Prostate gland (tissue), 2 donors: Measurements from ENCODE around the gene WWTR1. TPM values are rescaled to one million over a fixed set of nuclear protein-coding genes. Genes with fewer than 3 reads are reported as not detected.
A peak's percentile ranks its signal among the peaks of the same experiment; 100 is the strongest.

Experiments used
- DNase-seq: peaks from one replicate; pipeline ENCODE4 v3.0.0-alpha.2; 2019; ENCODE audit warnings: low spot score
- H3K27ac ChIP-seq, 2 donors: fragments of 200-600 bp; sonication (generic); 2 replicates each; pipeline ENCODE4 v1.5.1; 2017 to 2019
- H3K27me3 ChIP-seq: fragments of 200-600 bp; sonication (generic); replicated peaks from 2 replicates; pipeline ENCODE4 v1.5.1; 2019; ENCODE audit not compliant: insufficient read depth
- H3K36me3 ChIP-seq, 2 donors: fragments of 200-600 bp; sonication (generic); 1 replicate in 1 of 2; 2 replicates in 1 of 2; pipeline versions ENCODE4 v1.5.1 to v1.8.1; 2017 to 2019
- H3K4me1 ChIP-seq: fragments of 200-600 bp; sonication (generic); replicated peaks from 2 replicates; pipeline ENCODE4 v1.5.1; 2019
- H3K4me3 ChIP-seq, 2 donors: fragments of 200-600 bp; sonication (generic); 2 replicates each; pipeline ENCODE4 v1.5.1; 2017 to 2019
- H3K9me3 ChIP-seq: fragments of 200-600 bp; sonication (generic); 2 replicates; pipeline ENCODE4 v1.5.1; 2017
- POLR2A ChIP-seq: fragments of 450-650 bp; IDR thresholded peaks from one replicate; pipeline ENCODE4 v1.6.1; 2016; ENCODE audit warnings: antibody characterized with exemption, mild to moderate bottlenecking
- POLR2AphosphoS5 ChIP-seq: sonication (generic); formaldehyde crosslinking; IDR thresholded peaks from one replicate; pipeline ENCODE4 v1.6.1; 2017; ENCODE audit warnings: antibody characterized with exemption
- WGBS: methylation state at CpG from one replicate; pipeline ENCODE4 v1.1.5; 2018; 5-methylcytosine and 5-hydroxymethylcytosine counted together
- intact Hi-C: fragments of 100-400 bp; cut with DNase I; formaldehyde crosslinking; loops from one replicate; pipeline ENCODE4 v1.14.2; 2022
- total RNA-seq, 2 donors: library from RNA; depleted of rRNA; stranded (reverse); fragments of >200 nt; gene quantifications; one replicate each; pipeline ENCODE4 v1.1.0, GENCODE V29; 2016
- TF ChIP-seq, protein P1 (sequence below), 4 experiments: fragments of 200-600 bp in 2 of 4; fragments of 450-650 bp in 2 of 4; sonication (generic) in 2 of 4; IDR thresholded peaks; 1 replicate in 3 of 4; 2 replicates in 1 of 4; pipeline ENCODE4 v1.5.1; 2016 to 2019; ENCODE audit warnings: antibody characterized with exemption in 4 of 4, mild to moderate bottlenecking in 2 of 4, moderate library complexity in 2 of 4

WWTR1 gene
- total RNA-seq, 2 donors from 2014 or later: 47.5 to 79.4 TPM

- TF ChIP-seq POLR2A (no peak), POLR2AphosphoS5 (peak; percentile 28)
- TF ChIP-seq, protein P1, sequence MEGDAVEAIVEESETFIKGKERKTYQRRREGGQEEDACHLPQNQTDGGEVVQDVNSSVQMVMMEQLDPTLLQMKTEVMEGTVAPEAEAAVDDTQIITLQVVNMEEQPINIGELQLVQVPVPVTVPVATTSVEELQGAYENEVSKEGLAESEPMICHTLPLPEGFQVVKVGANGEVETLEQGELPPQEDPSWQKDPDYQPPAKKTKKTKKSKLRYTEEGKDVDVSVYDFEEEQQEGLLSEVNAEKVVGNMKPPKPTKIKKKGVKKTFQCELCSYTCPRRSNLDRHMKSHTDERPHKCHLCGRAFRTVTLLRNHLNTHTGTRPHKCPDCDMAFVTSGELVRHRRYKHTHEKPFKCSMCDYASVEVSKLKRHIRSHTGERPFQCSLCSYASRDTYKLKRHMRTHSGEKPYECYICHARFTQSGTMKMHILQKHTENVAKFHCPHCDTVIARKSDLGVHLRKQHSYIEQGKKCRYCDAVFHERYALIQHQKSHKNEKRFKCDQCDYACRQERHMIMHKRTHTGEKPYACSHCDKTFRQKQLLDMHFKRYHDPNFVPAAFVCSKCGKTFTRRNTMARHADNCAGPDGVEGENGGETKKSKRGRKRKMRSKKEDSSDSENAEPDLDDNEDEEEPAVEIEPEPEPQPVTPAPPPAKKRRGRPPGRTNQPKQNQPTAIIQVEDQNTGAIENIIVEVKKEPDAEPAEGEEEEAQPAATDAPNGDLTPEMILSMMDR (IDR thresholded peaks at IDR 0.05): peak; percentile 45 to 84 (median 78)
- no peak overlapping the region for H3K4me3 ChIP-seq
- intact Hi-C loops: loop anchor here (1.0 kb wide), 1 partner anchor 205 kb away; no protein-coding TSS in a partner anchor
- H3K36me3 ChIP-seq: no peaks in the 10 kb centered on the region
- no peaks in the 10 kb centered on the region for H3K4me1 ChIP-seq
- H3K9me3 ChIP-seq: no peaks in the 10 kb centered on the region
- no peak overlapping the region for H3K27ac ChIP-seq
- DNase-seq: peak; percentile 68
- no peaks in the 10 kb centered on the region for H3K27me3 ChIP-seq
- 11% methylated on average over 9 of the region's 9 CpGs for WGBS
Observed at GRCh38 chr3:149512073-149512782, 145.6 kb downstream of the WWTR1 start.

DNA sequence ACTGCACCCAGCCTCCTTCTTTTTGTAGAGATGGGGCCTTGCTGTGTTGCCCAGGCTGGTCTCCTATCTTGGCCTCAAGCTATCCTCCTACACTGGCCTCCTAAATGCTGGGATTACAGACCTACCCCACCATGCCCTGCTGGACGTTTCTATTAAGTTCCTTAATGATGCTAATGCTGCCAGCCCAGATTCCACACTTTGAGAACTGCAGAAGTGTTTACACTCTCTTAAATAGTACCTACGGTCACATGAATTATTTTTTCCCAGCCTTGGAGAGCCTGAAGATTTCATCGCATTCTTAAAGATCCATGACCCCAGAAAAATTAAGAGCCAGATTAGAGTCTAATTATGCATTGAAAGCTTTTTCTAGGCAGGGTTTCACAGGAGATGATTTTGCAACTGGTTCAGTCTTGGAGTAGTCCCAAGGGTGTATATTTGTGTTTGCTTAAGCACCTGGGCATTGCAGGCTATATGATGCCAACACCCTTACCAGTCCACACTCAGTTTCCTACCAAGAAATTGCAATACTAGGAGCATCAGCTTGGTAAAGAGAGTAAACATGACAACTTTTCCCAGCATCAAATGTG, 146.7 kb downstream of the WWTR1 start:
- TF ChIP-seq, protein P1 (IDR thresholded peaks at IDR 0.05): no peak
- TF ChIP-seq POLR2AphosphoS5: no peak
- TF ChIP-seq POLR2A: no peak
- Histone ChIP-seq H3K27ac (no peak overlapping the region), H3K36me3 (no peaks in the 10 kb centered on the region), H3K27me3 (no peaks in the 10 kb centered on the region), H3K4me1 (no peaks in the 10 kb centered on the region), H3K9me3 (no peaks in the 10 kb centered on the region), H3K4me3 (no peak overlapping the region)
- no peak for DNase-seq
- WGBS: 60% methylated on average over 3 of the region's 3 CpGs
- intact Hi-C loops: no loop called here

DNA sequence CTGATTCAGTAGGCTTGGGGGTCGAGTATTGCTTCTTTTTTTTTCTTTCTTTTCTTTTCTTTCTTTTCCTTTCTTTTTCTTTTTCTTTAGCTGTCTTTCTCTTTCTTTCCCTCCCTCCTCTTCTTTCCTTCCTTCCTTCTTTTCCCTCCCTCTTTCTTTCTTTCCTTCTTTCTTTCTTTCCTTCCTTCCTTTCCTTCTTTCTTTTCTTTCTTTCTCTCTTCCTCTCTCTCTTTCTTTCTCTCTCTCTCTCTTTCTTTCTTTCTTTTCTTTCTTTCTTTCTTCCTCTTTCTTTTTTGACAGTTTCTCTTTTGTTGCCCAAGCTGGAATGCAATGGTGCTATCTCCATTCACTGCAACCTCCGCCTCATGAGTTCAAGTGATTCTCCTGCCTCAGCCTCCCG, 147.3 kb downstream of the WWTR1 start:
- Histone ChIP-seq H3K4me3 (no peak overlapping the region), H3K27ac (no peak overlapping the region), H3K27me3 (no peaks in the 10 kb centered on the region), H3K9me3 (no peaks in the 10 kb centered on the region), H3K36me3 (no peaks in the 10 kb centered on the region), H3K4me1 (no peaks in the 10 kb centered on the region)
- no peak for DNase-seq
- 94% methylated on average over 3 of the region's 3 CpGs for WGBS
- intact Hi-C loops: no loop called here
- TF ChIP-seq POLR2AphosphoS5: no peak
- TF ChIP-seq, protein P1 (IDR thresholded peaks at IDR 0.05): no peak
- no peak for TF ChIP-seq POLR2A

DNA sequence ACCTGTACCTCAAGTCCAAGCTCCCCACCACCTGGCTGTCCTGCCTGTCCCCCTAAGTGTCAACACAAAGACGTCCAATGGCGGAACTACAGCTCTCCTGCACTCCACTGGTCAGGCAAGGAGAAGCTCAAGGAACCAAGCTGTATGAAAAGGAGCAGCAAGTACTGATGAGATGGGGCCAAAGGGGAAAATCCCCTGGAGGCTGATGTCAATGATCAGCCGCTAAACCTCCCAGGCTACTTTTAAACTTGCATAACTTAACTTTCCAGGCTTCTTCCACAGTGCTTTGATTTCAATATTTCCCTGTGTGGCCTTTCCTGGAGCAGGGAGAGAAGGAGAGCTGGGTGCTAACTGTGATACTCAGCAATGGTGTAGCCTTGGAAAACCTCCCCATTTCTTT, 148.3 kb downstream of the WWTR1 start:
- no peak overlapping the region for H3K4me3 ChIP-seq
- no peak for DNase-seq
- WGBS: 95% methylated on average over 3 of the region's 3 CpGs
- TF ChIP-seq POLR2AphosphoS5 (no peak), POLR2A (no peak)
- TF ChIP-seq, protein P1 (IDR thresholded peaks at IDR 0.05): no peak
- H3K36me3 ChIP-seq: no peaks in the 10 kb centered on the region
- intact Hi-C loops: no loop called here
- no peaks in the 10 kb centered on the region for H3K27me3 ChIP-seq
- no peak overlapping the region for H3K27ac ChIP-seq
- no peaks in the 10 kb centered on the region for H3K9me3 ChIP-seq
- H3K4me1 ChIP-seq: no peaks in the 10 kb centered on the region
